HG03159 (cell line): ENCODE results near the gene EEF1G.
"Not testable (repeated sequence)": the region's sequence is repeated elsewhere in the genome, so short reads cannot be mapped to it uniquely, and the experiment has no call there.

ENCODE experiments used
- ATAC-seq: cut with Tn5 transposase; IDR thresholded peaks from one replicate; pipeline ENCODE4 v1.9.1; 2021; ENCODE audit warnings: mild to moderate bottlenecking, moderate library complexity; ENCODE audit not compliant: unreplicated experiment

EEF1G gene

DNA sequence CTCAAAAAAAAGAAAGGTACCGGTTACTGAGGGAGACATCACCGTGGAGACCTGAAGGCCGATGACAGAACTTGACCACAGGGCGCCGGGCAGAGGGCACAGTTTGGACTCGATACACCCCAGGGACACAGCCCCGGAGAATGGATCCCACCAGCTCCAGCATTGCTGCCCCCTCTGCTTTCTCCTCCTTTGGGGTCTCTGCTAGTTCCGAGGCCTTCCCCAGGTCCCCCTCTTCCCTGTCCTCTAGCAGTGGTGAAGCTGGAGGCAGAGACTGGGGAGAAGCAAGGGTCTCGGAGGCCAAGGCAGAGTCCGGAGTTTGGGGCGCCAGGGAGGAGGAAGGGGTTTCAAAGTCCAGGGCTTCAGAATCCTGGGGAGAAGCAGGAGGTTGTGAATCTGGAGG is 4.8 kb upstream of the EEF1G start:
- no peak for ATAC-seq

DNA sequence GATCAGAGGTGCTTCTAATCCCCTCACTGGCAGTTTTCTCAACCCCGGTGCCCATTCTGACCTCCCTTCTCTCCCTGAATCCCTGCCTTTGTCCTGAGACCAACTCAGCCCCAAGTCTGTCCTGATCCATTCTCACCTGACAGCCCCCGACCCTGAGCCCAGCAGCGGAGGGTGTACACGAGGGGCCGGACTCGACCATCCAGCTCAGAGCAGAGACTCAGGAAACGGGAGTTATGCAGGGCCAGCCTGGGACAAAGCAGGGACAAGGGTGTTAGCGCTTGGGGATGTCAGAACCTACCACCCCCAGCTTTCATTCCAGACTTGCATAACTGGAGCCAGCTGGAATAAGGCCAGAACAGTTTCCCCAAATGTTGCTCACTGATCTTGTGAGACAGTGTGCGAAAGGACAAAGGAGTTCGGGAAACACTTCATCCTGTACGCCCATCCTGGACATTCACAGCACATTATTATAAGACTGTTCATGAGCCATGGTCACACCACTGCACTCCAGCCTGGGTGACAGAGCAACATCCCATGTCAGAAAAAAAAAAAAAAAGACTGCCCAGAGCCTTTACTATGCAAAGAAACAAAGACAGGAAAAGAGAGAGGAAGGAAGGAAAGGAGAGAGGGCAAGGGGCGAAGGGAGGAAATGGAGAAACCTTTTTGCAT is 3.5 kb upstream of the EEF1G start:
- ATAC-seq, result no peak

DNA sequence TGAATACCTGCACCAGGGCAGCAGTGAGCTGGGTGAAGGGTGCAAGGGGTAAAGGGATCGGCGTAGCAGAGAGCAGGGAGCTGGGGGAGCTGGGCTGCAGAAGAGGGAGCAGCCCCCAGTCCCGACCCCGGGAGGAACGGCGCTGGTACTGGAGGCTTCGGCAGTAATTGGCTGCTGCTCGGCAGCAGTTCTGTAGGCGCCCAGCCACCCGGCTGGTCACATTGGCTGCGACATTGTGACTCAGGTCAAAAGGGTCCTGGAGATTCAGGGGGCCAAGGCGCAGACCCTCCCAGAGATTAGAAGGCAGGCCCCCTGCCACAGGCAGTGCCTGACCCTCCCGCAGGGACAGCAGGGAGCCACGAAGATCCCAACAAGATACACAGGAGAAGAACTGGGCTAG is 2.1 kb upstream of the EEF1G start:
- ATAC-seq, result no peak

DNA sequence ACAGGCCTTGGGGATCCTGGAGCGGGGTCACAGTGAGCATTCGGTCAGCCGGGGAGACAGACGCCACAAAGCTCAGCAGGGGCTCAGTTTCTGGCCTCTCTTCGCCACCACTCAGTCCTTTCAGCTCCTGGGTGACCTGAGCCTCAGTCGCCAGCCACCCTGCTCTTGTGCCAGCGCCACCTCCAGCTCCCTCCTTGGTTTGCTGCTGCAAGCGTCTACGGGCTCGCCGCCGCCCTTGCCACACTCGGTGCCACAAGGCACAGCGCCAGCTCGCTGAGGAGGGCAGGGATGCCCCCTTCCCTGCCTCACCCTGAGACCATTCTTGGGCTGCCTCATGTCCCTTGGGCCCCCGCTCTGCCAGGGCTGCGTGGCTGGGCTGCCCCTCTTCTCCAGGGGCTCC is 1.5 kb upstream of the EEF1G start:
- no peak for ATAC-seq

DNA sequence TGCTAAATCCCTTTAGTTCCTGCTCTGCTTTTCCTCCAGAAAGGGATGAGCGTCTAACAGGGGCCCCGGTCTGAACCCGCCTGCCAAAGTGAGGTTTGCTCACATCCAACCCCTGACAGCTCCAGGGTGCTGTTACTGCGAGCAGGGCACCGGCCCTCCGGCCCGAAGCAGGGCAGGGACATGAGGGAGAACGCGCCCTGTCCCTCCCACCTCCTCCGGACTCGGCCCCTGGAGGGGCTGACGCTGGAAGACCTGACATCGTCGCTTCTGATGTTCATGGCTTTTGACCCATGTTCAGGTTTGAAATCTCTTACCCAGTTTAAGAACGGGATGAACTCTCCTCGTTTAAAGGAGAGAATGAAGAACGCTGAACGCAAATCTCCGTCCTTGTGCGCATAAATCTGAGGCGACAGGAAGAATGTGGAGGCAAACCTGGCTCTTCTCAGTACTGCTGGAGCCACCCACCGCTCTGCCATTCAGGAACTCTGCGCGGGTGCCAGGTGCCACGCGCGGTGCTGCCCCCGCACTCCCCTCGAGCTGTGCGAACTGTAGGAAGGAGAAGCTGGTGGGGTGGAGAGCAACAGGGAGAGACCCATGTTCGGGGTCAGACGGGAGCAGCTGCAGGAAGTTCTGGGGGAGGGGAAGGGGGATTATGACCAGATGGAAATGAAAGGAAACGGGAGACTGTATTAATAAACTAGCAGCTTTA is 826 bp upstream of the EEF1G start:
- ATAC-seq, result peak; percentile 10

DNA sequence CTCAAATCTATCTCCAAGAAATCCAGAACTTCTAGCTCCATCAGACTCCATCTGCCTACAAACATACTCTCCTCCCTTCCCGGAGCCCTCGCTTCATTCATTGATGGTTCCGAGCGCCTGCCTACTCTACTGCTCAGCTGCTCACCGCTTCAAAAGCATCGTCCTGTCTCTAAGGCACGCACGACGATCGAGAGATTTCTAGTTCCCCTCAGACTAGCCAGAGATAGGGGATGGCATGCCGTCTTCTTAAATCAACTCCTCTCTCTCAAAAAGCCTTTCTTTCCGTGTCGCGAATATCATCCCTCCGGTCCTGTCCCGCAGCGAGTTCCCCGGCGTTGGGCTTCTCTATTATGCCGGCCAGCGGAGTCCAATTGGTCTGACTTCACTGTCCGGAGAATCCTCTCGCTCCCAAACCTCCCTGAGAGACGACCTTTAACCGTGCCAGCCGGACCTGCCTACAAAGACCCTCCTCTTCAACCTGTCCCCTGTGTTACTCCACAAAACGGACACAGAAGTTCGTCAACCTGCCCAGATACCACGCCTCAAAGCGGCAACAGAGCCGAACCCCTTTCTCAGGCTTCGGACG is 592 bp downstream of the EEF1G start:
- no peak for ATAC-seq

DNA sequence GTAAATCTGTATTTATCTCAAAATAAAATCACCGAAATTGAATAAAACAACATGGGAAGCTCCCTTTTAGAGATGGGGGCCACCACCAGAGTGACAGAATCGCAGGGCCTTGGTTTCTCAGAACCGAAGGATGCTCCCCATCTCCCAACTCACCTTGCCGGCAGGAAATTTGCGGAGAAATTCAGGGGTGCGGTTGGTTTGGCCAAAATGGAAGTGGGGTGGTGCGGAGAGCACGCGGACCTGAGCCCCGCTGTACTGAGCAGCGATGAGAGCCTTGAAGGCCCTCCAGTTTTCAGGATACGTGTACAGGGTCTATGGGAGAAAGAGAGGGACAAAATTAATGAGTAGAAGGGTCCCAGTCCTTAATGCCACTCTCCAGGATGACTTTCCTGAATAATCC is 1.3 kb downstream of the EEF1G start:
- no peak for ATAC-seq

DNA sequence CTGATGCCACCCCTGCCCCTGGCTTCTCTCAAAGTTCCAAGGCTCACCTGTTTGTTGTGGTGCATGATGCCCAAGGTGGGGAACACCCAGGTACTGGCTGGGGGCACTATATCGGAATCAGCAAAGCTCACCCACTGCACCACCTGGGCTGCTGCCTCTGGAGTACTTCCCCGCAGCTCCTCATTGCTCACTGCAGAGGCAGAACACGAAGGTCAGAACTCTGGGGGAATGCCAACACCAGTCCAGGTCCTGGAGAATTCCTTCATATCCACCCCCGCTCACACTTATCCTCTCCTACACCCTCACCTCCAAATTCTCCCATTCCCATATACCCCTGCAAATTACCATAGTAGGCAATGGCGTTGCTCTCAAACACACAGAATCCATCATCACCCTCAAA is 2.2 kb downstream of the EEF1G start:
- ATAC-seq, result not testable (repeated sequence)

DNA sequence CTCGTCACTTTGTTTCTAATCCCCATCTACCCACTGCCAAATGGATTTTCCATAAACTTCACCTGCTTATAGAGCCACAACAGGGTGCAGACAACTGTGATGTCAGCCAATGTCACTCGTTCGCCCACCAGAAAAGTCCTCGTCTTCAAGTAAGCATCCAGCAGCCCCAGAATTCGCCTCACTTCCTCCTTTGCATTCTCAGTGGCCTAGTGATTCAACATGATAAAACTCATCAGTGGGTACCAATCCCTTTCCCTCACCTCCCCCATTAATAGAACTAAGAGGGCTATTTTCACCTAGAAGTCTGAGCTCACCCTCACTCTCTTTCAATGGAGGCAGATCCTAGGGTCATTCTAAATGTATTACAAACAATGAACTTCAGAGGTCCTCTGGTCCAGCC is 2.8 kb downstream of the EEF1G start:
- ATAC-seq, result not testable (repeated sequence)

DNA sequence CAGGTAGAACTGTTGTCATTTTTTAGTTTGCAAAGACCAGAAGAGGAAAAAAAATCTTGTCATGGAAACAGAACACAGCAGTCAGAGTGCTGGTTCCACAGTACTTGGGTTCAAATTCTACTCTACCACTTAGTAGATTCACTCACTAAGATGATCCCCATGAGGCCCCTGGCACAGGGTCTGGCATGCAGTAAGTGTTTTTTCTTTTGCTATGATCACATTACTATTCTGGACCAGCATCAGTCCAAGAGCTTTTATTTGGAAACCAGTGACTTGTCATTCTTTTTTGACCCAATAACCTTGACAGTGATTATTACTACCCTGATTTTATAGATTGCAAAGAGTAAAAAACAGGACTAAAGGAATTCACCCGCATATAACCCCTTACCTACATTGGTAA is 4.1 kb downstream of the EEF1G start:
- ATAC-seq, result no peak

DNA sequence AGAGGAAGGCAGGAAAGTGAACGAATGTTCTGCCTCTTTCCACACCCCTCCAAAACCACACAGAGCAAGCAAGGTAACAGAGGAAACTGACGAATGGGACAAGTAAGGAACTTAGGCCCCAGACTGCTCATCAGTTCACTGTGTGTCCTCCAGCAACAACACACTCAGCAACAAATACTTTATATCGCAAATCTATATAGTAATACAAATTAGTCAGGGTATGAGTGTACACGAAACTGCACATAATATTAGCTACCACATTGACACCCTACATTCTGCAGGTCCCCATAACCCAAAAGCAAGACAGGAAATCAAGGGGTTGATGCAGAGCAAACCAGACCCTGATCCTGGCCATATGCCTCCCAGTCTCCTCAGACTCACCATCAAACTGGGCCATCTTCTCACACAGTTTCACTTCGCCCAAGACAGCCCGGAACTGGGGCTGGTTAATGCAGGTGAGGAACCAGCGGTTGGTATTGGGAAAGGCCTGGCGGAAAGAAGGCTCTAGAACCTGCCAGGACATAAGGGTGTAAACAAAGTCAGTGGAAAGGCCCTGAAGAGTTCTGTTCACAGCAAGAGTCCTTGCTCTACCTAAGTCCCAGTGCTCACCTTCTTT is 6.6 kb downstream of the EEF1G start:
- ATAC-seq, result no peak

DNA sequence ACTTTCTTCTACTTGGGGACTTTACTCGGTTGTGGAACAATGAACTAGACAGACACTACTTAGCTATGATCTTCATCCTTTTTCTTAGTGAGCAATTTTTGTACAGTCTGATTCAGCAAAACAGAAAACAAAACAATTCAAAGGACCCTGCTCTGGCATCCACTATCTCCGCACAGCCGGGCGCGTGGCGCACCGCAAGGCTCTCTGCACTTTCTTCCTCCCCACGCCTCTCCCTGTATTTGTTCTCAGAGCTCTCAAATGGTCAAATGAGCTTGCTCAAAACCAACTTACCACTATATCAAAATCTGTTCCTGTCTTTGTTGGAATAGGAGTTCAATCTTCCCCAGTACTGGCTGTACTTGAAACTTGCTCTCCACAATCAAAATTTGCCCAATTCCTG is 7.4 kb downstream of the EEF1G start:
- no peak for ATAC-seq

DNA sequence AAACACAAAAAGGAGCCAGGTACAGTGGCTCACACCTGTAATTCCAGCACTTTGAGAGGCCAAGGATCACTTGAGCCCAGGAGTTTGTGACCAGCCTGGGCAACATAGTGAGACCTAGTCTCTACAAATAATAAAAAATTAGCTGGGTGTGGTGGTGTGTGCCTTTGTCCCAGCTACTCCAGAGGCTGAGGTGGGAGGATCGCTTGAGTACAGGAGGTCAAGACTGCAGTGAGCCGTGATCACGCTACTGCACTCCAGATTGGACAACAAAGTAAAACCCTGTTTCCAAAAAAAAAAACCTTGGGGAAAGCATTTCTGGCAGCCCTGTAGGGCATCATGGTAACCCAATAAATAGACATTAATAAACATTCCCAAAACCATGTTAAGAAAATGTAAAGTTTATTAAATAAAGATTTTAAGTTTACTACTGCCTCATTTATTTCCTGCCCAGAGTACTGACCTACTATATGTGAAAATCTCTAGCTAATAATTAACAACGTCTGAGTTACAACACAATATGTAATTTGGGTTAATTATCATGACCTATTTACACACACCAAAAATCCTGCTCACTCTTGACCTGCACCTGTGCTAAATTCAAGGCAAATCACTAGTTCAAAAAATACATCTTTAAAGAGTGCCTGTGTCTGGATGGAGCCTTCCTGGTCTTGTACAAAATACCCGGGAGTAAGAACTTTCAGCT is 8.4 kb downstream of the EEF1G start:
- ATAC-seq, result no peak

DNA sequence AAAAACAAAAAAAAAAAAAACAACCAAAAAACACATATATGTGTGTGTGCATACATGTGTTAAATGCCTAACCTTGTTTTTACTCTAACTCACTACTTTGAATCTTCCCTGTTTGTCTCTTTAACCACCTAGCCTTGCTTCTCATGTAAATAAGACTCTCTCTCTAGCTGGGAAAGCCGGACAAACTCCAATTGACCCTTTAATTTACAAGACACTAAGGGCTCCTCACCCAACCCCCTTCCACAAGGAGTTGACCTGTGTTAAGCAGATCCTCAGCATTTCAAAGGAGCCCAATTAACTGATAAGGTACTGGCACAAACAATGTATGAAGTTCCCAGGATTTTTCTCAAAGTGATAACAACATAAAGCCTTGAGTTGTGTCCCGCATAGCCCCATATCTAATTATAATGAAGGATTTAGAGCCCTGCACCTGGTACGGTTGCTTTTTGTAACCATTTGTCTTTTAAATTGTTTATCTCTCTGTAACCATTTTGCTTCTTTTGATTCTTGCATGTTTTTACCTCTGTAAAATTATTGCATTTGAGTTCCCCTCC is 11.9 kb downstream of the EEF1G start:
- not testable (repeated sequence) for ATAC-seq

DNA sequence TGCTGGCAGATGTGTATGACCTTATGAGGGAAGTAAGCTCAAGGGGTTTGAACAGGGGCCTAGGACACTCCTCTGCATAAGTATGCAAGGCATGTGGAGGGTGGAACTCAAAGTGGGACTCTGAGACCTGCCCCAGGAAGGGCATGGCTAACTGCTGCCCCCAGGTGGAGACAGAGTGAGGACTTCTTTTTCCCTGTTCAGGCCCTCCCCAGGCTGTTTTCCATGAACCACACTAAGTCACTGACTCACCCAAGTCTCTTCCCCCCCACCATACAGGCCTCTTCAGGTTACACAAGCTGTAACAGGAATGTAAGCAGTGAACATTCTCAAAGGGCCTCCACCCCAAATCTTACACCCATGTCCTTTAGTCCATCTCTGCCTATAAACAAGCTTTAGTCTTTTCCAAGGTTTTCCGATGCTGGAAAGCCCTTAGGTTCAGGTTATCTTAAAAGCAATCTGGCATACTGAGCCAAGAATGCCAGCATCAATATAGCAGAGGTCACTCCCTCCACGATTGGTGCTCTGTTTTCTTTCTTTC is 13.1 kb downstream of the EEF1G start:
- ATAC-seq, result no peak

DNA sequence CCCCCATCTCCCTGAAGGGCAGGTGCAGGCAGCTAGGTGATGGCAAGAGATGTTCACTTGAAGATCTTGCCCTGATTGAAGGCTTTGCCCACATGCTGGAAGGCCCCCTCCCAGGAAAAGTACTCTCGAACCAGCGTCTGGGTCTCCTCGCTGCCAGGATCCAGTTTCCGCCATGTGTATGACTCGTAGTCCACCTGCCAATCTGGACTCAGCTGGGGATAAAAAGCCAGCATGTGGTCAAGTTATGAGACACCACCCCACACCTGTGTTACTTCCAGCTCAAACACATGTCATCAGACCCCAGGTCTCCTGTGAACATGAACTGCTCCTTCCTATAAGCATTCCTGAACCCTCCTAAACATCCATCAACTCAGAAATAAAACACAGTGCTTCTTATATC is 14.1 kb downstream of the EEF1G start:
- not testable (repeated sequence) for ATAC-seq

DNA sequence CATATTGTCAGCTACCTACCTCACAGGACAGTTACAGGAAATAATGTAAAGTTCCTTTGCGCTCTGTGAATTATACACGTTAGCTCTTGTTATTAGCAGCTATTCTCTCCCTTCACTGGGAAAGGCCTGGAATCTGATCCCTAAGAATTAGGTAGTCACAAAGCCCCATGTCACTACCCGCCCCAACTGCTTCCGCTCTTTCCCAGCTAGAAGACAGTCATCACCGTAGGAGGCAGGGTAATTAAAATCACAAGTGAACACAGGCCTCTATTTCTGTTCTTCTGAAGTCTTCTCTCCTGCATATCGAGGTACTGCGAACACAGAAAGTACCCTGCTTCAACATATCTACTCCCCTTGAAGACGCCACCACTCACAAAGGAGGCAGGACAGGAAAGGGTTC is 14.5 kb downstream of the EEF1G start:
- no peak for ATAC-seq

DNA sequence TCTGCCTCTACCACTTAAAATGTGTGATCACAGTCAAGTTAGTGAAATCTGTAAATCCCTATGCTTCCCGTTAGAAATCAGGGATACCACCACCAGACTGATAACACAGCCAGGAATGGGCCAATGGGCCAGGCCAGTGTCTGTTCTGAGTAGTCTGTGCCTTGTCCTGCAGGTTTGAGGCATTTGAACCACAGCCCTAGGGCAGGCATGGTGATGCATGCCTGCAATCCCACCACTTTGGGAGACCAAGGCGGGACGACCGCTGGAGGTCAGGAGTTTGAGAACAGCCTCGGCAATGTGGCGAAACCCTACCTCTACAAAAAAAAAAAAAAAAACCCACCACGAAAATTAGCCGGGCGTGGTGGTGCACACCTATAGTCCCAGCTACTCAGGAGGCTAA is 15.0 kb downstream of the EEF1G start:
- ATAC-seq, result no peak

DNA sequence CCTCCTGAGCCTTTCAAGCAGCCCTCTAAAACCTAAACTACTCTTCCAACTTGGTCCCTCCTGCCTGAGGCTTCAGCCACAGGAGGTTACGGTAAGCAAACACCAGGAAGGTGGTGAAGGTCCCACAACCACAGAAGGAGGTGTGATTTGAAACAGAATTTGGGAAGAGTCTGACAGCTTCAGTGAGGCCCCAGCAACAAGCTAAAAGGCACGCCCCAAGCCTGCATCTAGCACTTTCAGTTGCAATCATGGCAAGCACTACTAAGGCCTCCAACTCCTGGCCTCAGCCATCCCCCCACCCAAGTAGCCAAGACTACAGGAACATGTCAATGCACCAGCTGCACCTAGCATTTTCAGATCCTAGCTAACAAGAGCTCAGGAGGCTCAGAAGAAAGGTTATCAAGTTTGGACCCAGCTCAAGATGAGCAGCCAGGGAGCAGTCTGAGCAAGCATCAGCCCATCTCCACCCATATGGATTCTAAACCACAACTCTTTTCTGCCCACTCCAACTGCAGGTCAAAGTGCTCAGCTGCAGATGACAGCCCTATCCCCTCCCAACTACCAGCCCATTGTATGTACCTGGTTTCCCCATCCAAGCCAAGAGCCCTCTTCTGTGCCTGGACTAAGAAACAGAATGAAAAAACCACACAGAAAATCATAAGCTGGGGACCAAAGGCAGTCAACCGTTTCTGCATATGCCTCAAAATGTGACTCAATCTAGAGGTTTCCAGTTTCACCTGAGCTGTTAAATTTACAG is 16.6 kb downstream of the EEF1G start:
- no peak for ATAC-seq
